K562 (cell line): ENCODE measurements around the gene ATAD3C. TPM values are rescaled to one million over a fixed set of nuclear protein-coding genes. Genes with fewer than 3 reads are reported as not detected.
A peak's percentile ranks its signal among the peaks of the same experiment; 100 is the strongest.

Experiments
- ATF4 ChIP-seq: fragments of 450-650 bp; formaldehyde crosslinking; IDR thresholded peaks from 2 replicates; pipeline ENCODE4 v1.4.0; 2022; ENCODE audit warnings: mild to moderate bottlenecking, moderate library complexity
- ATF7 ChIP-seq: fragments of 450-650 bp; IDR thresholded peaks from 2 replicates; pipeline ENCODE4 v1.7.1; 2014; ENCODE audit warnings: mild to moderate bottlenecking, moderate library complexity
- BRF2 ChIP-seq: IDR thresholded peaks from 3 replicates; pipeline ENCODE4 v1.6.1; 2011; ENCODE audit warnings: borderline replicate concordance, mild to moderate bottlenecking; ENCODE audit not compliant: insufficient read length, insufficient read depth
- ELF4 ChIP-seq: fragments of 450-650 bp; formaldehyde crosslinking; IDR thresholded peaks from 2 replicates; pipeline ENCODE4 v1.4.0; 2022; ENCODE audit warnings: missing genetic modification characterization
- FIP1L1 ChIP-seq: fragments of 200-400 bp; formaldehyde crosslinking; IDR thresholded peaks from 2 replicates; pipeline ENCODE4 v1.6.1; 2018; ENCODE audit warnings: mild to moderate bottlenecking, low read depth, low read length; ENCODE audit not compliant: poor library complexity, severe bottlenecking
- HES1 ChIP-seq: fragments of 450-650 bp; IDR thresholded peaks from 2 replicates; pipeline ENCODE4 v1.6.1; 2016; ENCODE audit warnings: low read depth, mild to moderate bottlenecking, moderate library complexity
- HINFP ChIP-seq: fragments of 450-650 bp; conservative IDR thresholded peaks from 2 replicates; pipeline ENCODE4 v1.6.1; 2016; ENCODE audit warnings: missing genetic modification characterization, low read depth, mild to moderate bottlenecking, control low read depth, missing compliant biosample characterization
- NR2C1 ChIP-seq, 2 experiments: fragments of 450-650 bp; IDR thresholded peaks; 2 replicates each; pipeline ENCODE4 v1.6.1; 2017; ENCODE audit warnings: mild to moderate bottlenecking in 2 of 2, antibody characterized with exemption in 1 of 2, inconsistent platforms in 1 of 2, missing compliant biosample characterization in 1 of 2, missing genetic modification characterization in 1 of 2
- PTTG1 ChIP-seq: fragments of 450-650 bp; IDR thresholded peaks from 2 replicates; pipeline ENCODE4 v1.6.1; 2016; ENCODE audit warnings: low read depth, mild to moderate bottlenecking, missing genetic modification characterization, missing compliant biosample characterization
- SAP30 ChIP-seq: fragments of 200-600 bp; sonication (generic); IDR thresholded peaks from 2 replicates; pipeline ENCODE4 v1.6.1; 2012; ENCODE audit warnings: borderline replicate concordance, low read depth, mild to moderate bottlenecking, moderate library complexity, low read length, control low read depth, inconsistent platforms; ENCODE audit not compliant: insufficient read depth, poor library complexity, severe bottlenecking
- SMARCA5 ChIP-seq: fragments of 450-650 bp; IDR thresholded peaks from 2 replicates; pipeline ENCODE4 v1.6.1; 2016
- SOX6 ChIP-seq: fragments of 450-650 bp; IDR thresholded peaks from 2 replicates; pipeline ENCODE4 v1.6.1; 2014; ENCODE audit warnings: mild to moderate bottlenecking
- TBL1XR1 ChIP-seq, 2 experiments: IDR thresholded peaks; 2 replicates each; pipeline ENCODE4 v1.6.1; 2012; ENCODE audit warnings: improper control_type of control experiment in 2 of 2, low read length in 2 of 2, mild to moderate bottlenecking in 1 of 2
- TCF3 ChIP-seq: sonication (generic); formaldehyde crosslinking; IDR thresholded peaks from 2 replicates; pipeline ENCODE4 v1.4.0; 2020; ENCODE audit warnings: mild to moderate bottlenecking, missing genetic modification reagents
- USF1 ChIP-seq: sonication (generic); formaldehyde crosslinking; IDR thresholded peaks from 2 replicates; pipeline ENCODE4 v1.9.0; 2022; ENCODE audit warnings: mild to moderate bottlenecking, missing genetic modification reagents
- ZNF133 ChIP-seq: fragments of 250-450 bp; sonication (Bioruptor Pico); IDR thresholded peaks from 2 replicates; pipeline ENCODE4 v1.4.0; 2020; ENCODE audit warnings: mild to moderate bottlenecking
- ZNF717 ChIP-seq: fragments of 250-450 bp; sonication (Bioruptor Pico); IDR thresholded peaks from 2 replicates; pipeline ENCODE4 v1.5.0; 2021
- polyA plus RNA-seq, 8 experiments: library from polyadenylated mRNA; depleted of rRNA in 4 of 8; stranded (reverse) in 5 of 8; unstranded in 3 of 8; fragments of >200 nt; fragmentation: Nextera tagmentation in 2 of 8; fragmentation: Illumina TruSeq in 1 of 8; extraction: Ambion mirVana in 2 of 8; extraction: Trizol in 1 of 8; gene quantifications; 2 replicates each; pipeline versions ENCODE4 v1.2.1 to v1.2.3, GENCODE V29; 2011 to 2014; ENCODE audit warnings: inconsistent platforms in 1 of 8, missing spikeins in 1 of 8
- total RNA-seq, 7 experiments: library from RNA; depleted of rRNA in 6 of 7; stranded (reverse); fragments of >200 nt in 6 of 7; fragmentation: Illumina TruSeq in 2 of 7; extraction: Trizol in 2 of 7; gene quantifications; 2 replicates each; pipeline versions ENCODE4 v1.2.1 to v1.2.3, GENCODE V29; 2011 to 2021; ENCODE audit warnings: low replicate concordance in 1 of 7
- TF ChIP-seq, protein P1 (sequence below): fragments of 250-450 bp; sonication (Bioruptor Pico); IDR thresholded peaks from 2 replicates; pipeline ENCODE4 v1.8.0; 2022; ENCODE audit warnings: moderate library complexity, mild to moderate bottlenecking, inconsistent platforms

The ATAD3C gene
- total and polyA plus RNA-seq, 9 of the 15 experiments (the other 6 are each of a cell fraction or from before 2014, with no cell fraction given) = 0.03 to 0.18 TPM; not detected in 7

DNA sequence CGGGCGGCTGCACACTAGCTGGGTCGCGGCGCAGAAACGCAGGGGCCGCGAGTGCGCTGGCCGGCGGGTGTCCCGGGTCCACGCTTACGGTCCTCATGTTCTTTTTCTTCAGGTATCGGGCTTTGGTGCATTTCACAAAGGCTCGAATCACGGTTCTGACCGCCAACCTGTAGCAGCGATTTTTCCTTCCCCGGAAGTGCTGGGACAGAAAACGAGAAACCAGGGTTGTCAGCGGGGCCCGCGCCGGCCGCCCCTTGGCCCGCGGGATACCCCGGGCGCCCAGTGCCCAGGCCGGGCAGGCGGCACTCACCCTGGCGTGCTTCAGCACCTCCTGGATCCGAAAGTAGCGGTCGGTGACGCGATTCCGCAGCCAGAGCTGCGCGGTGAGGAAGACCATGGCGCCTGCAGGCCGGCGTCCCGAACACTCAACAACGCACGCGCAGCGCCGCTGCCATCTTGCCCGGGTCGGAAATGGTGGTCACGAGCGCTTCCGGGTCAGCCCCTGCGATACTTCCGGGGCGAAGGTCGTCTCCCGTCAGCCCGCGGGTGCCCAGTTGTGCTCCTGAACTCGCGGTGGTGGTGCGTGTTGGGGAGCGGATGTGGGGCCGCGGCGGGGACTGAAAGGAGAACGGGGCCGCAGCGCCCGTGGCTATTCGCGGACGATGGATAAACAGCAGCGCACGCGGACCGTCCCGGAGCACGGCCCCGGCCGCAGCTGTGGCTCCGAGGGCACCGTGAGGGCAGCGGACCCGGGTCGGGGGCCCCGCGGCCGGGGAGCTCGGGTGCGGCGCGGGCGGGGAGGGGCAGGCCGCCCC is 42.5 kb upstream of the ATAD3C start, which contains the start of gene MRPL20 (continued):
- TF ChIP-seq HES1 (no peak), HINFP (tag) (no peak), USF1 (CRISPR knock-in tag) (peak; percentile 82), TCF3 (CRISPR knock-in tag) (no peak), FIP1L1 (peak; percentile 80), PTTG1 (tag) (no peak), SMARCA5 (no peak), ATF7 (peak; percentile 82), TBL1XR1 (IDR thresholded peaks at IDR 0.05; ENCODE audit: low read length in 2 of 2) (peak; percentile 15 to 98; a peak in 2 of 4 replicates), NR2C1 (IDR thresholded peaks at IDR 0.05) (peak; percentile 100), NR2C1 (tag; IDR thresholded peaks at IDR 0.05) (peak; percentile 100), ATF4 (CRISPR knock-in tag) (no peak; the same call in 1 of the 2 replicates), SOX6 (peak; percentile 53), ZNF717 (CRISPR knock-in tag) (no peak), ZNF133 (CRISPR knock-in tag) (no peak), ELF4 (CRISPR knock-in tag) (peak; percentile 34; the same call in 1 of the 2 replicates), BRF2 (no peak), SAP30 (peak; percentile 71)
- TF ChIP-seq, protein P1, sequence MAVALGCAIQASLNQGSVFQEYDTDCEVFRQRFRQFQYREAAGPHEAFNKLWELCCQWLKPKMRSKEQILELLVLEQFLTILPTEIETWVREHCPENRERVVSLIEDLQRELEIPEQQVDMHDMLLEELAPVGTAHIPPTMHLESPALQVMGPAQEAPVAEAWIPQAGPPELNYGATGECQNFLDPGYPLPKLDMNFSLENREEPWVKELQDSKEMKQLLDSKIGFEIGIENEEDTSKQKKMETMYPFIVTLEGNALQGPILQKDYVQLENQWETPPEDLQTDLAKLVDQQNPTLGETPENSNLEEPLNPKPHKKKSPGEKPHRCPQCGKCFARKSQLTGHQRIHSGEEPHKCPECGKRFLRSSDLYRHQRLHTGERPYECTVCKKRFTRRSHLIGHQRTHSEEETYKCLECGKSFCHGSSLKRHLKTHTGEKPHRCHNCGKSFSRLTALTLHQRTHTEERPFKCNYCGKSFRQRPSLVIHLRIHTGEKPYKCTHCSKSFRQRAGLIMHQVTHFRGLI = no peak
